ENCODE data around the gene CAVIN1.
"Not testable (repeated sequence)": the region's sequence is repeated elsewhere in the genome, so short reads cannot be mapped to it uniquely, and the experiment has no call there.

CAVIN1 gene

GRCh38 chr17:42429726-42430447 lies 6.8 kb upstream of the CAVIN1 start:
- no peak for DNase-seq (ENCODE audit: low read depth in 2 of 2)

GRCh38 chr17:42428141-42428944 lies 5.3 kb upstream of the CAVIN1 start:
- DNase-seq (ENCODE audit: low read depth in 2 of 2) = no peak

- no peak for DNase-seq (ENCODE audit: low read depth in 2 of 2)
These were observed 2.0 kb upstream of the CAVIN1 start for GRCh38 chr17:42424991-42425610.

GRCh38 chr17:42423766-42424165 lies 710 bp upstream of the CAVIN1 start:
- no peak for DNase-seq (ENCODE audit: low read depth in 2 of 2)

GRCh38 chr17:42422412-42422957 lies 571 bp downstream of the CAVIN1 start:
- no peak for DNase-seq (ENCODE audit: low read depth in 2 of 2)

GRCh38 chr17:42421507-42422338 lies 1.3 kb downstream of the CAVIN1 start:
- peak in 1 of 2 donors; percentile 40 for DNase-seq (ENCODE audit: low read depth in 2 of 2)

- DNase-seq (ENCODE audit: low read depth in 2 of 2) = no peak
These were observed 1.9 kb downstream of the CAVIN1 start for GRCh38 chr17:42421136-42421506.

- not testable (repeated sequence) for DNase-seq (ENCODE audit: low read depth in 2 of 2)
These were observed 5.1 kb downstream of the CAVIN1 start for GRCh38 chr17:42417981-42418380.

GRCh38 chr17:42414704-42415409 lies 8.2 kb downstream of the CAVIN1 start:
- DNase-seq (ENCODE audit: low read depth in 2 of 2) = peak; percentile 33 to 38

GRCh38 chr17:42413464-42414040 lies 9.5 kb downstream of the CAVIN1 start:
- DNase-seq (ENCODE audit: low read depth in 2 of 2) = no peak

- no peak for DNase-seq (ENCODE audit: low read depth in 2 of 2)
These were observed 11.0 kb downstream of the CAVIN1 start for GRCh38 chr17:42411905-42412679.

- DNase-seq (ENCODE audit: low read depth in 2 of 2) = no peak
These were observed 11.7 kb downstream of the CAVIN1 start for GRCh38 chr17:42411361-42411760.

GRCh38 chr17:42410319-42410685 lies 12.8 kb downstream of the CAVIN1 start:
- no peak for DNase-seq (ENCODE audit: low read depth in 2 of 2)

- no peak for DNase-seq (ENCODE audit: low read depth in 2 of 2)
These were observed 13.3 kb downstream of the CAVIN1 start for GRCh38 chr17:42409523-42410318.

- no peak for DNase-seq (ENCODE audit: low read depth in 2 of 2)
These were observed 15.0 kb downstream of the CAVIN1 start for GRCh38 chr17:42408061-42408460.

- peak; percentile 22 to 37 for DNase-seq (ENCODE audit: low read depth in 2 of 2)
These were observed 15.7 kb downstream of the CAVIN1 start for GRCh38 chr17:42407289-42407836.

GRCh38 chr17:42406615-42407288 lies 16.3 kb downstream of the CAVIN1 start:
- DNase-seq (ENCODE audit: low read depth in 2 of 2) = no peak

GRCh38 chr17:42405963-42406495 lies 17.0 kb downstream of the CAVIN1 start:
- DNase-seq (ENCODE audit: low read depth in 2 of 2) = peak; percentile 56 to 65

Measured in stimulated activated CD8-positive, alpha-beta memory T cell treated with anti-CD3 and anti-CD28 coated beads, Interleukin-7, amount 100 ng/mL, for 4 hours (primary cell).